Stimulated activated CD4-positive, alpha-beta T cell treated with anti-CD3 and anti-CD28 coated beads, Interleukin-2, amount 100 ng/mL, for 48 hours (primary cell): ENCODE results near the gene NOX5.

ENCODE experiments used
- DNase-seq, 2 donors: peaks; one replicate each; pipeline ENCODE4 v3.0.0-alpha.2; 2020

The NOX5 gene

GRCh38 chr15:69084404-69085030 lies 70.0 kb downstream of the NOX5 start:
- DNase-seq: no peak

DNA sequence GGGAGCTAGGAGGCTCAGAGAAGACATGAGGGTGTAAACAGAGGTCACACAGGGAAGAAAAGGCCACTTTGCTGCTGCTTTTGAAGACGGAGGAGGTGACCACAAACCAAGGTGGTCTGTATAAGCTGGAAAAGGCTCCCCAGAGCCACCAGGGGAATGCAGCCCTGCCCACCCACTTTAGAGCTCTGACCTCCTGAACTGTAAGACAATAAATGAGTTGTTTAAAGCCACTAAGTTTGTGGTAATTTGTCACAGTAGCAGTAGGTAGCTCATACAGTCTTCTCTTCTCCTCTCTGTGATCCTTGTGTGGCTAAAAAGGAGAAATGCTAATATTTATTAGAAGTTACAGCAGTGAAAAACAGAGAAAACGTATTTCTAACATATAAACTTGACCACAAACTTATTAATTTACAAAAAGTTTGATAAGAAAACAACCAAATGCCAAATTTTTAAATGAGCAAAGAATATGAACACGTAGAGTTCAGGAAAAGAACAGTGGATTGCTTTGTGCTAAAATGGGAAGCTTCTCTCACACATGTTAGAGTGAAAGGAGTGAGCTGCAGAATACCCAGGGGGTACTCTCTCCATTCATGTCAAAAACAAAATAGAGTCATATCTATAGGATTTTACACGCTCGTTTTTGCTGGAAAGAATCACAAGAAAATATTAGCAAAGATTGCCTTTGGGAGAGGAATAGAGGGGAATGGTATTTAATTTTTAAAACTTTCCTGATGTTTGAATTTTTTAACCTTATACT lies 71.0 kb downstream of the NOX5 start:
- no peak for DNase-seq

DNA sequence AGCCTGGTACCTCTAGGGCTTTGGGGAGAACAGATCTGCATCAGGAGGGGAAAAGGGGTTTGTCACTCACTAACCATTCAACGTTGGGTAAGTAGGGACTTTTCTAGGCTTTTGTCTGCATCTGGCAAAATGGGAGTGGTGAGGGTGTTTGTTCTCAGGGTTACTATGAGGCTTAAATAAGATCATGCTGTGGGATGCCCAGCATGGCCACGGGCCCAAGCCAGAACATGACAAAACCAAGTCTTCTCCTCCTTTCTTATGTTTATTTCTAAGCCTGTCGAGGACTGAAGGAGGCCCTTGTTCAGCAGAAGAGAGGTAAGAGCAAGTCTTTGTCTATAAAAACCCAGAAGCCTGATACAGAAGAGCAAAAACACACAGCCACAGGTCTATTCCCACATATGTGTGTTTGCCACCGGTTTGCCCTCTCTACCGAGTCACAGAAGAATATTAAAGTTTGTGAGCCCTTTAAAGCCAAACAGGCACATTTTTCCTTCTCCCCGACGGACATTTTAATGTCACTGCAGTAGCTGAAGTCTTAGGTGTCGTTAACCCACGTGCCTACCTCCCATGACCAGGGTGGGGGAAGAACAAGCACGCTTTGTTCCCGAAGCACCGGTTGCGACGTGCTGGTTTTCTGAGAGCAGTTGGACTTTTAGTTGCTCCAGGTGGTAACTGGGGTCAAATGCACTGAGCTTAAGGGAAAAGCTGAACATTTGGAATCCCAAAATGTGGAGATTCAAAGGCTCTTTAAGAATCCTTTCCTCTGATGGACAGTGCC lies 72.1 kb downstream of the NOX5 start:
- DNase-seq: no peak

GRCh38 chr15:69087366-69087976 lies 73.0 kb downstream of the NOX5 start:
- DNase-seq: no peak

DNA sequence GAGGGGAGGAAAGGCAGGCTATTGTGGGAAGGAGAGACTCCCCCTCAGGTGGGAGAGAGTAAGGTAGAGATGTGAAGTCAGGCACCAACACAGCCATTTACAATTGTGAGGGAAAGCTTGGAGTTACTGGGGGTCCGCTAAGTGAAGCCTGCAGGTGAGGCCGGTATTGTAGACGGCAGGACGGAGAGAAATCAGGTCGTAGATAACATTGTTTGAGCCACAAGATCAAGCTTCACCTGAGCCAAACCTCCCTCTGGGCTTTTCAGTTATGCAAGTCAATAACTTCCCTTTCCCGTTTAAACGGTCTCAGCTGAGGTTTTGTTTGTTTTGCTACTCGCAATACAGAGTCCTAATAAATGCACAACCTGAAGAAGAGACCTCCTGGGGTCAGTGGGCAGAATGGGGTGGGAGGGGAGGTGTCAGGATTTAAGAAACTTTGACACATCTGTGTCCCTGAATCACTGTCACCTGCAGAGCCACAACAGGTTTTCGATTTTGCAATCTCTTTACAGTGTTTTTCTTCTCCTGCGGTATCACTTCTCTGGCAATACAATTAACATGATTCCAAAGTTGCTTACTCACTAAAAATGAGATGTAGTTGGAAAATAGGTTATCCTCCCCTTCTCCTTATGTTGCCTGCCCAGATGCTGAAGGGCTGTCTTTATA lies 73.9 kb downstream of the NOX5 start:
- DNase-seq: no peak

GRCh38 chr15:69089258-69089657 lies 74.8 kb downstream of the NOX5 start:
- DNase-seq: no peak

- DNase-seq: no peak
These were observed 75.9 kb downstream of the NOX5 start for GRCh38 chr15:69090197-69090948.

GRCh38 chr15:69091654-69092053 lies 77.2 kb downstream of the NOX5 start:
- no peak for DNase-seq

DNA sequence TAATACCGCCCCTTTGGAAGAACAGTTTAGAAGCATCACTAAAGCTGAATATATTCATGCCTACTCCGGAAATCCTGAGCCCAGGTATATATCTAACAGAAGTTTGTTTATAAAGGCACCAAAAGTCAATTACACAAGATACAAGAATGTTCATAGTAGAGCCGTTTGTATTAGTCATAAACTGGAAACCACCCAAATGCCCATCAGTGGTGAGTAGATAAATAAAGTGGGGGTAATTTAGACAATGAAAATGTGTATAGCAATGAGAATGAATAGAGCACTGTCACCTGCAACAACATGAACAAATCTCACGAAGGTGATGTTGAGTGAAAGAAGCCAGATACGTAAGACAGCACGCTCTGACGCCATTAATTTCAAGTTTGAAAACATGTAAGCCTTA lies 77.7 kb downstream of the NOX5 start:
- DNase-seq: no peak

GRCh38 chr15:69093127-69093526 lies 78.6 kb downstream of the NOX5 start:
- DNase-seq: no peak

- DNase-seq: no peak
These were observed 79.1 kb downstream of the NOX5 start for GRCh38 chr15:69093614-69094013.

DNA sequence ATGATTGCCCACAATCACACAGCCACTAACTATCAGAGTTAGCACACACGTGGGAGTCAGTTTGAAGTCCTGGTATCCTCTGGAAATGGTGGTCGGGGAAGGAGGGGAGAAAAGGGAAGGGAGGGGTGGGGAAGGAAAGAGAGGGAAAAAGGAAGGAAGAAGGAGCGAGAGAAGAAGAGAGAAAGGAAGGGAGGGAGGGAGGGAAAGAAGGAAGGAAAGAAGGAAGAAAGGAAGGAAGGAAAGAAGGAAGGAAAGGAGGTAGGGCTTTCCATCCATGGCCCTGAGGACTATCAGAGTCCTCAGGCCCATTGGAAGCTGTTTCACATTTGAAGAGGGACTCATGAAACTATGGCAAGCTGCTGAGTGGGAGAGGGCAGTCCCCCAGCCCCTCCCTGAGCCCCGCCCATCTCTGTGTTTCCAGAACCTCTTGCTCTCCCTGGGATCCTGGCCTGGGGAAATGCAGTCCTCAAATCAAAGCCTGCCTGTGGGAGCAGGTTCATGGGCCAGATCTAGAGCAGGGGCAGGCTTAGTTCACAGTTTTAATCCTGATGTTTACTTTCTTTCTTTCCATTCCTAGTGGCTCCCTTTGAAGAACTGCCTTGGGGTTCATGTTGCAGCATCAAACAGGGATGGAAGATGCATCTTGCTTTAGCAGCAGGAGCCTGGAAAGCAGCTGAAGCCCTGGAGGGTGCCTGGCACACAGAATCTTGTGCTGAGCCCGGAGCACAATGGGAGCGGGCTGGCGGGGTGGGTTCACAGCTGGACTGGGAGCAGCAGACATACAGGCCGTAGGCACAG lies 79.8 kb downstream of the NOX5 start:
- no peak for DNase-seq

- DNase-seq: no peak
These were observed 80.8 kb downstream of the NOX5 start for GRCh38 chr15:69095274-69095673.

GRCh38 chr15:69096196-69096595 lies 81.7 kb downstream of the NOX5 start:
- DNase-seq: no peak

- DNase-seq: no peak
These were observed 82.1 kb downstream of the NOX5 start for GRCh38 chr15:69096626-69097025.

- no peak for DNase-seq
These were observed 84.3 kb downstream of the NOX5 start for GRCh38 chr15:69098771-69099170.

DNA sequence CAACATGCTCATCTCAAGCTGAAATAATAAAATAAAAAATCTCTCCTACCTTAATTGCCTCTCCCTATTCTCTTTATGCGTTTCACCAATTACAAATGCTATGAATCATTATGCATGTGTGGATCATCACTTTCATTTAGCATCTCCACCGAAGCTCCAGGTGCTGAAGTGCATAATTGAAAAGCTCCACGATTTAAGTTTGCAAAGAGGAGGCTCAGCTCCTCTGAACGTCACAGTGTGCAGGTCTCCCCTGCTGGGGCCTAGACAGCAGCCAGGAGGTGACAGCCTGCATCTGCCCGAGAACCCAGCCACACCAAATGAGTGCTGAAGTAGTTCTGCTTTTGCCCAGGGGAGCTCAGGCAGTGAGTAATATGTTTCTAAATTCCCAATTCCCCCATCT lies 85.4 kb downstream of the NOX5 start:
- DNase-seq: no peak

DNA sequence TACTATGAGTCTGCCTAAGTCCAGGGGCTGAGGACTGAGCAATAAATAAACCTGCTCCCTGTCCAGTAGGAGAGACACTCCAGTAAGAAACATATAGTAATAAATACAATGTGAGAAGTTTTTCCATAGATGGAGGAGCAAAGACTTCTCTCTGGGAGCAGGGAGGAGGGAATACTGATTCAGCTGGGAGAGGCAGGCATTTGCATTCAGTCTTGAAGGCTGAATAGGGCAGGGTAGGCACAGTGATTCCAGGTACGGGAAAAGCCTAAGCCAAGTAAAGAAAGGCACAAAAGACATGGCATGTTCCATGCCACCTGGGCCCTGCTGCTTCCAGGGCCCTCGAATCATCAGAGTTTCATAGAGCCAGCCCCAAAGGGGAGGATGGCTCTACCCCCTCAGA lies 86.3 kb downstream of the NOX5 start:
- no peak for DNase-seq

GRCh38 chr15:69104050-69104750 lies 89.7 kb downstream of the NOX5 start:
- DNase-seq: no peak

- DNase-seq: no peak
These were observed 91.0 kb downstream of the NOX5 start for GRCh38 chr15:69105451-69105985.
